Mononuclear cell (primary cell): ENCODE results near the gene TSPAN15. TPM values are rescaled to one million over a fixed set of nuclear protein-coding genes. Genes with fewer than 3 reads are reported as not detected.

Experiments used
- H3K27me3 ChIP-seq: 2 replicates; pipeline ENCODE4 v1.6.0; 2011; ENCODE audit warnings: low read length, control low read depth; ENCODE audit not compliant: insufficient read depth
- H3K4me1 ChIP-seq: 2 replicates; pipeline ENCODE4 v1.5.1; 2011; ENCODE audit warnings: mild to moderate bottlenecking, low read length, control low read depth; ENCODE audit not compliant: insufficient read depth
- H3K4me3 ChIP-seq: 2 replicates; pipeline ENCODE4 v1.5.1; 2011; ENCODE audit warnings: mild to moderate bottlenecking, low read length, moderate library complexity
- H3K9me3 ChIP-seq: 2 replicates; pipeline ENCODE4 v1.5.1; 2011; ENCODE audit warnings: low read depth, mild to moderate bottlenecking, control low read depth, low read length
- total RNA-seq: library from RNA; depleted of rRNA; stranded (reverse); fragments of >200 nt; gene quantifications from one replicate; pipeline ENCODE4 v1.2.3, GENCODE V29; 2012

TSPAN15 gene
- 1.6 TPM for total RNA-seq

- Histone ChIP-seq H3K4me3 (peak within 1 kb of the TSS; percentile 29), H3K9me3 (no peaks in the 10 kb centered on the region), H3K4me1 (peaks cover 8% of the 10 kb centered on the region), H3K27me3 (peaks cover 13% of the 10 kb centered on the region)
These were observed at the start of gene TSPAN15 for GRCh38 chr10:69451209-69451783. TSPAN15 (plus strand) TSS chr10:69451465; CDS start chr10:69451595, 130 bp downstream.

- H3K27me3 ChIP-seq, result no peaks in the 10 kb centered on the region
- no peaks in the 10 kb centered on the region for H3K9me3 ChIP-seq
- H3K4me3 ChIP-seq, result no peak overlapping the region
- no peaks in the 10 kb centered on the region for H3K4me1 ChIP-seq
These were observed 48.9 kb upstream of the TSPAN15 start for GRCh38 chr10:69402386-69402785.

GRCh38 chr10:69403066-69403465 lies 48.2 kb upstream of the TSPAN15 start:
- Histone ChIP-seq H3K4me3 (no peak overlapping the region), H3K9me3 (no peaks in the 10 kb centered on the region), H3K27me3 (no peaks in the 10 kb centered on the region), H3K4me1 (peaks cover 4% of the 10 kb centered on the region)

DNA sequence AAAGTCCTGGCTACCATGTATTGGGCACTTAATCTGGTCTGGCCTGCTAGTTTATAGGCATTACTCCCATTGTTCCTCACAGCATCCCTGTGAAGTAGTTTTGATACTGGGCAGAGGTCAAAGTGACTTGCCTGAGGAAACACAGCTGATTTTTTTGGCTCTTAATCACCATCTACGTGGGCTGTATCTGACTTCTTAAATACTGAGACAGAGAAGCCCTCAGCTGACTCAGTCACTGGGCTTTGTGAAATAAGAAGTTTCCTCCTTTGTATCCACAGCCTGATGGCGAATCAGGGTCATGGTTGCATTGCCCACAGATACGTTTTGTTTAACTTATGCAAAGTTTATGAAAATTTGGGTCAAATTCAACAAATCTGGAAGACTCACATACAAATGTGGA lies 47.7 kb upstream of the TSPAN15 start:
- Histone ChIP-seq H3K4me3 (no peak overlapping the region), H3K4me1 (peaks cover 8% of the 10 kb centered on the region), H3K9me3 (no peaks in the 10 kb centered on the region), H3K27me3 (no peaks in the 10 kb centered on the region)

GRCh38 chr10:69404786-69405185 lies 46.5 kb upstream of the TSPAN15 start:
- Histone ChIP-seq H3K4me3 (no peak overlapping the region), H3K9me3 (no peaks in the 10 kb centered on the region), H3K27me3 (no peaks in the 10 kb centered on the region), H3K4me1 (peaks cover 15% of the 10 kb centered on the region)

GRCh38 chr10:69405221-69405620 lies 46.0 kb upstream of the TSPAN15 start:
- Histone ChIP-seq H3K4me3 (no peak overlapping the region), H3K9me3 (no peaks in the 10 kb centered on the region), H3K4me1 (peaks cover 20% of the 10 kb centered on the region), H3K27me3 (no peaks in the 10 kb centered on the region)

GRCh38 chr10:69406302-69406811 lies 44.9 kb upstream of the TSPAN15 start:
- Histone ChIP-seq H3K9me3 (no peaks in the 10 kb centered on the region), H3K4me1 (peaks cover 20% of the 10 kb centered on the region), H3K4me3 (no peak overlapping the region), H3K27me3 (no peaks in the 10 kb centered on the region)

GRCh38 chr10:69406816-69407580 lies 44.3 kb upstream of the TSPAN15 start:
- H3K9me3 ChIP-seq, result no peaks in the 10 kb centered on the region
- no peaks in the 10 kb centered on the region for H3K27me3 ChIP-seq
- H3K4me1 ChIP-seq, result peaks cover 20% of the 10 kb centered on the region
- no peak overlapping the region for H3K4me3 ChIP-seq

DNA sequence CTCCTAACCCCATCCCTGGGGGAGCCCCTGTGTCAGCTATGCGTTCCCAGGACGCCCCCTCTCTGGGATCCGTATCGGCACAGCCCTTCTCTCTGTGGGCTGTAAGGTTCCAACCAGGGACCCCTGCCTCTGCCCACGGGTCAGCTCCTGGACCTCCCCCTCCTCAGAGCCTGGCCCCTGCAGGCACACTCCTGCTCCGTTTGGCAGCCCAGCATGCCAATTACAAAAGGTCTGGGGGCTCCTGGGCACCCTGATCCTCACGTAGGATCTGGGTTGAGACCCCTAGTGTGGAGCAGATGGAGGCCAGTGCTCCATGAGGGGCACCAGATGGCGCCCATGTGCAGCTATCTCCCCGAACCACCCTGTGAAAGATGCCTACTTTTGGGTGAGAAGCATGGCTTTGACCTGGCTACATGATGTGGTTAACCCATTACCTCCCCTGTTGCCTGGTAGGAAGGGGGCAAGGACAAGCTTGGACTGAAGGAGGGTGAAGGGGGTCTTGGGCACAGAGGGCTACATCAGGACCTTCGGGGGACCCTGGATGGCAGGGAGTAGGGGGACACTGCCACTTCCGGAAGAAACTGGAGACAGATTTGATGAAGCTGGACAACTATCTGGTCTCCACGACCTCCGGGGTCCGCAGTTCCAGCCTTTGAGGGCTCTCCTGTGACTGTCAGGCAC lies 43.5 kb upstream of the TSPAN15 start:
- H3K4me1 ChIP-seq, result peaks cover 20% of the 10 kb centered on the region
- H3K27me3 ChIP-seq, result no peaks in the 10 kb centered on the region
- H3K4me3 ChIP-seq, result no peak overlapping the region
- no peaks in the 10 kb centered on the region for H3K9me3 ChIP-seq

GRCh38 chr10:69408318-69409175 lies 42.7 kb upstream of the TSPAN15 start:
- no peaks in the 10 kb centered on the region for H3K27me3 ChIP-seq
- peaks cover 20% of the 10 kb centered on the region for H3K4me1 ChIP-seq
- peak overlapping the region; percentile 26 for H3K4me3 ChIP-seq
- no peaks in the 10 kb centered on the region for H3K9me3 ChIP-seq

GRCh38 chr10:69409176-69409495 lies 42.1 kb upstream of the TSPAN15 start:
- Histone ChIP-seq H3K27me3 (no peaks in the 10 kb centered on the region), H3K4me1 (peaks cover 20% of the 10 kb centered on the region), H3K4me3 (peak overlapping the region; percentile 26)

GRCh38 chr10:69409968-69410367 lies 41.3 kb upstream of the TSPAN15 start:
- H3K9me3 ChIP-seq, result no peaks in the 10 kb centered on the region
- no peak overlapping the region for H3K4me3 ChIP-seq

More at GRCh38 chr10:69409176-69409495, 42.1 kb upstream of the TSPAN15 start:
- no peaks in the 10 kb centered on the region for H3K9me3 ChIP-seq

DNA sequence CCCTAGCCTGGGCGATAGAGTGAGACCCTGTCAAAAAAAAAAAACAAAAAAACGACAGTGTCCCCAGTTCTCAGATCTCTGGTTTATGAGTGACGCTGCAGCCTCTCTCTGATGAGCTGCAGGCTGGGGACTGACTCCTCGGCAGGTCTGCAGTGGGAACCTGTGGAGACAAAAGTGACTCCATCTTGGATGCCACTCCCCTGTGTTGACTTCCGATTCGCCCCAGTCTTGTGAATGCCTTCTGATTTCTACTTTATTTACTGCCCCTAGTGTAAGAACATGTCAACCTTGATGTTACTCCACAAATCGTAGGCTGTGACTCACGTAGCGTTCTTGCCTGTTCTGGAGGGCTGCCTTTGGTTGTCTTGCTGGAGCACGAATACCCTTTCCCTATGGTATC lies 40.8 kb upstream of the TSPAN15 start:
- Histone ChIP-seq H3K4me1 (peaks cover 20% of the 10 kb centered on the region), H3K27me3 (no peaks in the 10 kb centered on the region), H3K4me3 (no peak overlapping the region), H3K9me3 (no peaks in the 10 kb centered on the region)

More at GRCh38 chr10:69409968-69410367, 41.3 kb upstream of the TSPAN15 start:
- no peaks in the 10 kb centered on the region for H3K27me3 ChIP-seq
- H3K4me1 ChIP-seq, result peaks cover 20% of the 10 kb centered on the region

GRCh38 chr10:69411476-69411875 lies 39.8 kb upstream of the TSPAN15 start:
- H3K27me3 ChIP-seq, result no peaks in the 10 kb centered on the region
- H3K4me3 ChIP-seq, result no peak overlapping the region
- H3K9me3 ChIP-seq, result no peaks in the 10 kb centered on the region
- peaks cover 20% of the 10 kb centered on the region for H3K4me1 ChIP-seq
